Chondrocyte (in vitro differentiated cells): Measurements from ENCODE around the gene MRPL58. TPM values are rescaled to one million over a fixed set of nuclear protein-coding genes. Genes with fewer than 3 reads are reported as not detected.
A peak's percentile ranks its signal among the peaks of the same experiment; 100 is the strongest.

Source experiments
- DNase-seq: peaks from one replicate; pipeline ENCODE4 v3.0.0; 2021; ENCODE audit warnings: mixed read lengths, low spot score
- H3K27ac Mint-ChIP-seq: one replicate; pipeline ENCODE4 v1.8.0; 2021; ENCODE audit warnings: mild to moderate bottlenecking, moderate library complexity, mixed read lengths; ENCODE audit not compliant: unreplicated experiment
- H3K27me3 Mint-ChIP-seq: 2 replicates; pipeline ENCODE4 v1.8.0; 2021; ENCODE audit warnings: low read depth, mixed read lengths
- H3K36me3 Mint-ChIP-seq: 2 replicates; pipeline ENCODE4 v1.8.0; 2021; ENCODE audit warnings: low read depth, mixed read lengths
- H3K4me1 Mint-ChIP-seq: 2 replicates; pipeline ENCODE4 v1.8.0; 2021; ENCODE audit warnings: low read depth, mild to moderate bottlenecking, mixed read lengths
- H3K4me3 Mint-ChIP-seq: one replicate; pipeline ENCODE4 v1.8.0; 2021; ENCODE audit warnings: mild to moderate bottlenecking, moderate library complexity, mixed read lengths; ENCODE audit not compliant: unreplicated experiment
- H3K9me3 Mint-ChIP-seq: 2 replicates; pipeline ENCODE4 v1.8.0; 2021; ENCODE audit warnings: low read depth, mixed read lengths
- total RNA-seq: library from RNA; stranded (reverse); gene quantifications from 3 replicates; pipeline ENCODE4 v1.2.1, GENCODE V29; 2021
- TF ChIP-seq, protein P1 (sequence below): fragments of 200-600 bp; sonication (generic); IDR thresholded peaks from 2 replicates; pipeline ENCODE4 v1.5.0; 2021; ENCODE audit warnings: antibody characterized with exemption, mild to moderate bottlenecking, moderate library complexity

MRPL58 gene
- total RNA-seq, 1 donor from 2014 or later, result 18.9 TPM

- peaks cover 14% of the 10 kb centered on the region for H3K4me1 Mint-ChIP-seq
- peaks cover 19% of the 10 kb centered on the region for H3K36me3 Mint-ChIP-seq
- H3K27me3 Mint-ChIP-seq, result no peaks in the 10 kb centered on the region
- no peak overlapping the region for H3K27ac Mint-ChIP-seq
- H3K9me3 Mint-ChIP-seq, result no peaks in the 10 kb centered on the region
- H3K4me3 Mint-ChIP-seq, result no peak overlapping the region
- peak; percentile 61 for DNase-seq
- TF ChIP-seq, protein P1, sequence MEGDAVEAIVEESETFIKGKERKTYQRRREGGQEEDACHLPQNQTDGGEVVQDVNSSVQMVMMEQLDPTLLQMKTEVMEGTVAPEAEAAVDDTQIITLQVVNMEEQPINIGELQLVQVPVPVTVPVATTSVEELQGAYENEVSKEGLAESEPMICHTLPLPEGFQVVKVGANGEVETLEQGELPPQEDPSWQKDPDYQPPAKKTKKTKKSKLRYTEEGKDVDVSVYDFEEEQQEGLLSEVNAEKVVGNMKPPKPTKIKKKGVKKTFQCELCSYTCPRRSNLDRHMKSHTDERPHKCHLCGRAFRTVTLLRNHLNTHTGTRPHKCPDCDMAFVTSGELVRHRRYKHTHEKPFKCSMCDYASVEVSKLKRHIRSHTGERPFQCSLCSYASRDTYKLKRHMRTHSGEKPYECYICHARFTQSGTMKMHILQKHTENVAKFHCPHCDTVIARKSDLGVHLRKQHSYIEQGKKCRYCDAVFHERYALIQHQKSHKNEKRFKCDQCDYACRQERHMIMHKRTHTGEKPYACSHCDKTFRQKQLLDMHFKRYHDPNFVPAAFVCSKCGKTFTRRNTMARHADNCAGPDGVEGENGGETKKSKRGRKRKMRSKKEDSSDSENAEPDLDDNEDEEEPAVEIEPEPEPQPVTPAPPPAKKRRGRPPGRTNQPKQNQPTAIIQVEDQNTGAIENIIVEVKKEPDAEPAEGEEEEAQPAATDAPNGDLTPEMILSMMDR, result no peak
Measured at GRCh38 chr17:75064040-75064439, 51.6 kb downstream of the MRPL58 start.

DNA sequence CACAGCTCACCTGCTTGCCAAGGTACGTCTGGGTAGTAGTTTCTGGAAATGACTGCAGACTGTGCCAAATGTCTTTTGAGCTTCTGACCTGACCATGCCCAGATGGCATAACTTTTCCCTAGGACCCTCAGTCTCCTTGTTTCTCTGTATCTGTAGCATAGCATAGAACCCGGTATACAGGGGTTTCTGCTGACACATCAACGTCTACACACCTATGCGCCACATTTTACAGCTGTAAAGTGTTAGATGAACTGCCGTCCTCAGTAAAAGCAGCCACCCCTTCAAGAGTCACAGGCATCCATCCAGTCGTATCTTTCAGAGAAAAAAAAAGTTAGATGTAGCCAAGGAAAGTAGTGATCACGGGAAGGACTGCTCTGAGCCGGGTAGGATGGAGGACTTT, 52.0 kb downstream of the MRPL58 start:
- TF ChIP-seq, protein P1, result no peak
- Mint-ChIP-seq H3K9me3 (no peaks in the 10 kb centered on the region), H3K4me1 (peaks cover 12% of the 10 kb centered on the region), H3K27ac (no peak overlapping the region), H3K36me3 (peaks cover 19% of the 10 kb centered on the region), H3K4me3 (no peak overlapping the region), H3K27me3 (no peaks in the 10 kb centered on the region)
- no peak for DNase-seq

DNA sequence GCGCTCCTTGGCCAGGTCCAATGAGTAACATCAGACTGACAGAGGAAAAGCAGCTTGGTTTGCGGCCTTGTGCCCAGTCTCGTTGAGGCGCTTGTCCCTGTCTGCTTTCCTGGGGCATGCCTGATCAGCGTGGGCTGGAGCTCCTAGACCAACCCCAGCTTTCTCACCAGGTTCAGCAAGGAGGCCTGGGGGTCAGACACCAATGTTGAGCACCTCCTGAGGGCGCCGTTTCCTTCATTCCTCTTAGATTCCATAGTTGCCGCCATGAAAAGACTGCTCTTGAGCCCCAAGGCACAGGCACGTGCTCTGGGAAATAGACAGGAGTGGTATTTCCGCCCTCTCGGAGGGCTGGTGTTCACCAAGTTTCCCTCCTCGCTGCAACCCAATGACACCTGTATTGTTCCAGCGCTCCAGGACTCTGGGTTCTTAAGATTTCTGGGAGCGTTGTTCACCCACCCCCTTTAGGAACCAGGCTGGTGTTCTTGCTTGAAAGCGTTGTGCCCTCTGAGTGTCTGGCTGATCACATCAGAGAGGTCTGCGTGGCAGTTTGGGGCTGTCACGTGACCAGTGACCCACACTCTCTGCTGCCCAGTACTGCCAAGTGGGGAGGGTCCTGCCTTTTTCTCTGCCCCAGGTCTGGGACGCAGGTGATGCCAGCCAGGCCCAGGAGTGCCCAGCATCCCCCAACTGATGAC, 52.5 kb downstream of the MRPL58 start:
- Mint-ChIP-seq H3K36me3 (peaks cover 19% of the 10 kb centered on the region), H3K27me3 (no peaks in the 10 kb centered on the region), H3K27ac (no peak overlapping the region), H3K9me3 (no peaks in the 10 kb centered on the region), H3K4me3 (no peak overlapping the region), H3K4me1 (peaks cover 6% of the 10 kb centered on the region)
- DNase-seq, result peak; percentile 52
- TF ChIP-seq, protein P1, result no peak

- Mint-ChIP-seq H3K4me1 (peaks cover 3% of the 10 kb centered on the region), H3K4me3 (no peak overlapping the region), H3K9me3 (no peaks in the 10 kb centered on the region), H3K27ac (no peak overlapping the region), H3K36me3 (peaks cover 19% of the 10 kb centered on the region), H3K27me3 (no peaks in the 10 kb centered on the region)
- TF ChIP-seq, protein P1, result no peak
- no peak for DNase-seq
Measured at GRCh38 chr17:75065562-75066151, 53.2 kb downstream of the MRPL58 start.

- peak; percentile 9 for DNase-seq
- Mint-ChIP-seq H3K9me3 (no peaks in the 10 kb centered on the region), H3K4me1 (peaks cover 7% of the 10 kb centered on the region), H3K27me3 (no peaks in the 10 kb centered on the region), H3K27ac (no peak overlapping the region), H3K36me3 (peaks cover 6% of the 10 kb centered on the region), H3K4me3 (no peak overlapping the region)
- TF ChIP-seq, protein P1, result no peak
Measured at GRCh38 chr17:75067856-75068255, 55.4 kb downstream of the MRPL58 start.
